Prostate gland (tissue), 2 donors: ENCODE results near the gene MRPS18A. TPM values are rescaled to one million over a fixed set of nuclear protein-coding genes. Genes with fewer than 3 reads are reported as not detected.
"Not testable (repeated sequence)": the region's sequence is repeated elsewhere in the genome, so short reads cannot be mapped to it uniquely, and the experiment has no call there.

Experiments used
- DNase-seq: peaks from one replicate; pipeline ENCODE4 v3.0.0-alpha.2; 2019; ENCODE audit warnings: low spot score
- H3K27ac ChIP-seq, 2 donors: fragments of 200-600 bp; sonication (generic); 2 replicates each; pipeline ENCODE4 v1.5.1; 2017 to 2019
- H3K27me3 ChIP-seq: fragments of 200-600 bp; sonication (generic); replicated peaks from 2 replicates; pipeline ENCODE4 v1.5.1; 2019; ENCODE audit not compliant: insufficient read depth
- H3K36me3 ChIP-seq, 2 donors: fragments of 200-600 bp; sonication (generic); 1 replicate in 1 of 2; 2 replicates in 1 of 2; pipeline versions ENCODE4 v1.5.1 to v1.8.1; 2017 to 2019
- H3K4me1 ChIP-seq: fragments of 200-600 bp; sonication (generic); replicated peaks from 2 replicates; pipeline ENCODE4 v1.5.1; 2019
- H3K4me3 ChIP-seq, 2 donors: fragments of 200-600 bp; sonication (generic); 2 replicates each; pipeline ENCODE4 v1.5.1; 2017 to 2019
- H3K9me3 ChIP-seq: fragments of 200-600 bp; sonication (generic); 2 replicates; pipeline ENCODE4 v1.5.1; 2017
- CTCF ChIP-seq, 4 experiments: fragments of 200-600 bp in 2 of 4; fragments of 450-650 bp in 2 of 4; sonication (generic) in 2 of 4; IDR thresholded peaks; 1 replicate in 3 of 4; 2 replicates in 1 of 4; pipeline ENCODE4 v1.5.1; 2016 to 2019; ENCODE audit warnings: antibody characterized with exemption in 4 of 4, mild to moderate bottlenecking in 2 of 4, moderate library complexity in 2 of 4
- POLR2A ChIP-seq: fragments of 450-650 bp; IDR thresholded peaks from one replicate; pipeline ENCODE4 v1.6.1; 2016; ENCODE audit warnings: antibody characterized with exemption, mild to moderate bottlenecking
- POLR2AphosphoS5 ChIP-seq: sonication (generic); formaldehyde crosslinking; IDR thresholded peaks from one replicate; pipeline ENCODE4 v1.6.1; 2017; ENCODE audit warnings: antibody characterized with exemption
- WGBS: methylation state at CpG from one replicate; pipeline ENCODE4 v1.1.5; 2018; 5-methylcytosine and 5-hydroxymethylcytosine counted together
- intact Hi-C: fragments of 100-400 bp; cut with DNase I; formaldehyde crosslinking; loops from one replicate; pipeline ENCODE4 v1.14.2; 2022
- total RNA-seq, 2 donors: library from RNA; depleted of rRNA; stranded (reverse); fragments of >200 nt; gene quantifications; one replicate each; pipeline ENCODE4 v1.1.0, GENCODE V29; 2016

MRPS18A gene
- total RNA-seq, 2 donors from 2014 or later, result 56.6 to 56.9 TPM

GRCh38 chr6:43667245-43668150 is 20.1 kb downstream of the MRPS18A start:
- Histone ChIP-seq H3K27me3 (no peaks in the 10 kb centered on the region), H3K27ac (peak overlapping the region; percentile 33 to 73), H3K4me3 (no peak overlapping the region), H3K9me3 (no peaks in the 10 kb centered on the region), H3K36me3 (no peaks in the 10 kb centered on the region), H3K4me1 (peaks cover 15% of the 10 kb centered on the region)
- WGBS, result 9% methylated on average over 16 of the region's 16 CpGs
- TF ChIP-seq POLR2AphosphoS5, result peak; percentile 68
- TF ChIP-seq CTCF (IDR thresholded peaks at IDR 0.05), result peak; percentile 81 to 96 (median 91)
- no peak for TF ChIP-seq POLR2A
- intact Hi-C loops, result loop anchor here (2.0 to 5.0 kb wide), 2 partner anchors 100 to 411 kb away; no protein-coding TSS in a partner anchor
- DNase-seq, result peak; percentile 77

GRCh38 chr6:43666196-43666920 is 21.2 kb downstream of the MRPS18A start:
- Histone ChIP-seq H3K4me3 (no peak overlapping the region), H3K36me3 (no peaks in the 10 kb centered on the region), H3K27ac (no peak overlapping the region), H3K4me1 (peaks cover 14% of the 10 kb centered on the region), H3K27me3 (no peaks in the 10 kb centered on the region), H3K9me3 (no peaks in the 10 kb centered on the region)
- TF ChIP-seq CTCF (IDR thresholded peaks at IDR 0.05) (no peak), POLR2A (no peak), POLR2AphosphoS5 (no peak)
- DNase-seq, result no peak
- intact Hi-C loops, result loop anchor here (5.0 kb wide), 1 partner anchor 101 kb away; no protein-coding TSS in a partner anchor
- WGBS, result 64% methylated on average over 13 of the region's 13 CpGs

- Histone ChIP-seq H3K4me3 (no peak overlapping the region), H3K27ac (no peak overlapping the region), H3K27me3 (no peaks in the 10 kb centered on the region), H3K9me3 (no peaks in the 10 kb centered on the region), H3K4me1 (peaks cover 13% of the 10 kb centered on the region), H3K36me3 (no peaks in the 10 kb centered on the region)
- TF ChIP-seq POLR2AphosphoS5, result no peak
- no peak for TF ChIP-seq CTCF (IDR thresholded peaks at IDR 0.05)
- TF ChIP-seq POLR2A, result no peak
- no peak for DNase-seq
- WGBS, result 86% methylated on average over 1 of the region's 1 CpG
- intact Hi-C loops, result loop anchor here (5.0 kb wide), 1 partner anchor 102 kb away; no protein-coding TSS in a partner anchor
These were observed 22.2 kb downstream of the MRPS18A start for GRCh38 chr6:43665376-43665775.

GRCh38 chr6:43662948-43663347 is 24.6 kb downstream of the MRPS18A start:
- H3K9me3 ChIP-seq, H3K4me3 ChIP-seq, H3K36me3 ChIP-seq, DNase-seq, intact Hi-C loops, H3K27ac ChIP-seq, H3K27me3 ChIP-seq, H3K4me1 ChIP-seq: not testable (repeated sequence)
- WGBS, result 94% methylated on average over 5 of the region's 5 CpGs

GRCh38 chr6:43658161-43658560 is 29.4 kb downstream of the MRPS18A start:
- H3K36me3 ChIP-seq, result no peaks in the 10 kb centered on the region
- H3K27me3 ChIP-seq, result no peaks in the 10 kb centered on the region
- 92% methylated on average over 9 of the region's 9 CpGs for WGBS
- no peak for TF ChIP-seq POLR2A
- TF ChIP-seq CTCF (IDR thresholded peaks at IDR 0.05), result no peak
- TF ChIP-seq POLR2AphosphoS5, result no peak
- no peaks in the 10 kb centered on the region for H3K9me3 ChIP-seq
- no peak for DNase-seq
- no peak overlapping the region for H3K4me3 ChIP-seq
- intact Hi-C loops, result no loop called here
- H3K27ac ChIP-seq, result no peak overlapping the region
- H3K4me1 ChIP-seq, result no peaks in the 10 kb centered on the region
